ENCODE results near the gene ZNF662. TPM values are rescaled to one million over a fixed set of nuclear protein-coding genes. Genes with fewer than 3 reads are reported as not detected.

Gene ZNF662
- 11.0 TPM for total RNA-seq

DNA sequence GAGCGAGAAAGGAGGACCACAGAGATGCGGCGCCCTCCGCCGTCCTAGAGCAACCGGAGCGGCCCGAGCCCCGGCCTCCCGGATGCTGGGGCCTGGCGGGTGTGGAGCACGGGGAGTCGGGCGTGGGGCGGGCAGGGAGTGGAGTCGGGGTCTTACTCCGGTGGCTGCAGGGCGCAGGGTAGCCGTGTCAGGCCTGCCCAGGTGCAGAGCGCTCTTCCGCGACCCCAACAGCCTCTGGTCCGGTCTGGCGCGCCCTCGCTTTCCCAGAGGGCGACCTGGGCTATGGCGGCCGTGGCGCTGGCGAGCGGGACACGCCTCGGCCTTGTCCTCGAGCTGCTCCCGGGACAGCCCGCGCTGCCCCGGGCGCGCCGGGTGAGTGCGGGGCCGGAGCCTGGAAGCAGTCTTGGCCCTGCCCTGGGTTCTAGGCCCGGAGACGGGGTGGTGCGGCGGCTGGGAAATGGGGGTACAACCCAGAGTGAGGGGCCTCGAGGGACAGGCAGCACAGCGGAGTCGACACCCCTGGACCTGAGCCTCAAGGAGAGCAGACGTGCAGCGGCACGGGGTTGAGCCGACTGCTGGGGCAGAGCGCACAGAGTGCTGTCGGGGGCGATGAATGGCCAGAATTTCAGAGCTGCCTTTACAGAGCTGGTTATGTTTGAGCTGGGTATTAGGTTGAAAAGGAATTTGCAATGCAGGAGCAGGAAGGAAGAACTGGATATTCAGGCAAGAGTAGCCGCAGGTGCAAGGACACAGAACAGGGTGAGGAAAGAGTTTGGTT, at the start of gene ZNF662:
Gene ZNF662 (plus strand): TSS at position 73 of the 778 bp plus-strand sequence. CDS start 1,973 bp downstream, outside the sequence.
- Histone ChIP-seq H3K27me3 (ENCODE audit: control insufficient read depth in 3 of 3, insufficient read depth in 3 of 3, low read length in 3 of 3) (no peaks in the 10 kb centered on the region), H3K9me3 (ENCODE audit: control insufficient read depth in 3 of 3, low read length in 3 of 3) (peaks cover 0 to 4% (median 0%) of the 10 kb centered on the region in 3 donors), H3K4me3 (ENCODE audit: low read length in 3 of 3) (peak within 1 kb of the TSS; percentile 83 to 86 (median 84)), H3K9ac (ENCODE audit: low read depth in 1 of 3, low read length in 3 of 3) (peak within 1 kb of the TSS; percentile 81 to 88 (median 83)), H3K36me3 (ENCODE audit: control insufficient read depth in 3 of 3, insufficient read depth in 3 of 3, low read length in 3 of 3) (peaks cover 19 to 20% (median 20%) of the 10 kb centered on the region in 3 donors), H3K4me1 (ENCODE audit: control insufficient read depth in 3 of 3, insufficient read depth in 3 of 3, low read length in 3 of 3) (peaks cover 8 to 17% (median 10%) of the 10 kb centered on the region in 3 donors), H3K27ac (ENCODE audit: low read depth, low read length) (no peak within 1 kb of the TSS)

GRCh38 chr3:42856544-42856943, 49.4 kb upstream of the ZNF662 start:
- Histone ChIP-seq H3K9me3 (ENCODE audit: control insufficient read depth in 3 of 3, low read length in 3 of 3) (no peaks in the 10 kb centered on the region), H3K27ac (ENCODE audit: low read depth, low read length) (no peak overlapping the region), H3K4me3 (ENCODE audit: low read length in 3 of 3) (no peak overlapping the region), H3K27me3 (ENCODE audit: control insufficient read depth in 3 of 3, insufficient read depth in 3 of 3, low read length in 3 of 3) (no peaks in the 10 kb centered on the region), H3K4me1 (ENCODE audit: control insufficient read depth in 3 of 3, insufficient read depth in 3 of 3, low read length in 3 of 3) (peaks cover 8 to 13% (median 9%) of the 10 kb centered on the region in 3 donors), H3K36me3 (ENCODE audit: control insufficient read depth in 3 of 3, insufficient read depth in 3 of 3, low read length in 3 of 3) (no peaks in the 10 kb centered on the region), H3K9ac (ENCODE audit: low read depth in 1 of 3, low read length in 3 of 3) (no peak overlapping the region)

DNA sequence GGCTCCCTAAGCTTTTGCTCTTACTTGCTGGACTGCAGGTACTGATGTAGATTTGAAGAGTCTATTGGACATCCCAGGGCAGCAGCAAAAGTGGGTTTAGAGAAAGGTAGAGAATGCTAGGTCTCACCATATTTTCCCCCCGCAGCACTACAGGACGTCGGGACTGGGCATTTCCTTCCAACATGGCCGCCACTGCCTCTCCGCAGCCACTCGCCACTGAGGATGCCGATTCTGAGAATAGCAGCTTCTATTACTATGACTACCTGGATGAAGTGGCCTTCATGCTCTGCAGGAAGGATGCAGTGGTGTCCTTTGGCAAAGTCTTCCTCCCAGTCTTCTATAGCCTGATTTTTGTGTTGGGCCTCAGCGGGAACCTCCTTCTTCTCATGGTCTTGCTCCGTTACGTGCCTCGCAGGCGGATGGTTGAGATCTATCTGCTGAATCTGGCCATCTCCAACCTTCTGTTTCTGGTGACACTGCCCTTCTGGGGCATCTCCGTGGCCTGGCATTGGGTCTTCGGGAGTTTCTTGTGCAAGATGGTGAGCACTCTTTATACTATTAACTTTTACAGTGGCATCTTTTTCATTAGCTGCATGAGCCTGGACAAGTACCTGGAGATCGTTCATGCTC, 41.5 kb upstream of the ZNF662 start:
- H3K9ac ChIP-seq (ENCODE audit: low read depth in 1 of 3, low read length in 3 of 3), result no peak overlapping the region
- no peaks in the 10 kb centered on the region for H3K4me1 ChIP-seq (ENCODE audit: control insufficient read depth in 3 of 3, insufficient read depth in 3 of 3, low read length in 3 of 3)
- no peak overlapping the region for H3K27ac ChIP-seq (ENCODE audit: low read depth, low read length)
- no peaks in the 10 kb centered on the region for H3K27me3 ChIP-seq (ENCODE audit: control insufficient read depth in 3 of 3, insufficient read depth in 3 of 3, low read length in 3 of 3)
- no peaks in the 10 kb centered on the region for H3K9me3 ChIP-seq (ENCODE audit: control insufficient read depth in 3 of 3, low read length in 3 of 3)
- H3K36me3 ChIP-seq (ENCODE audit: control insufficient read depth in 3 of 3, insufficient read depth in 3 of 3, low read length in 3 of 3), result no peaks in the 10 kb centered on the region
- no peak overlapping the region for H3K4me3 ChIP-seq (ENCODE audit: low read length in 3 of 3)

DNA sequence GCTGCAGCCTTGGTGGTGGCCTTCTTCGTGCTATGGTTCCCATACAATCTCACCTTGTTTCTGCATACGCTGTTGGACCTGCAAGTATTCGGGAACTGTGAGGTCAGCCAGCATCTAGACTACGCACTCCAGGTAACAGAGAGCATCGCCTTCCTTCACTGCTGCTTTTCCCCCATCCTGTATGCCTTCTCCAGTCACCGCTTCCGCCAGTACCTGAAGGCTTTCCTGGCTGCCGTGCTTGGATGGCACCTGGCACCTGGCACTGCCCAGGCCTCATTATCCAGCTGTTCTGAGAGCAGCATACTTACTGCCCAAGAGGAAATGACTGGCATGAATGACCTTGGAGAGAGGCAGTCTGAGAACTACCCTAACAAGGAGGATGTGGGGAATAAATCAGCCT, 40.7 kb upstream of the ZNF662 start:
- no peak overlapping the region for H3K4me3 ChIP-seq (ENCODE audit: low read length in 3 of 3)
- no peaks in the 10 kb centered on the region for H3K27me3 ChIP-seq (ENCODE audit: control insufficient read depth in 3 of 3, insufficient read depth in 3 of 3, low read length in 3 of 3)
- H3K36me3 ChIP-seq (ENCODE audit: control insufficient read depth in 3 of 3, insufficient read depth in 3 of 3, low read length in 3 of 3), result no peaks in the 10 kb centered on the region
- H3K4me1 ChIP-seq (ENCODE audit: control insufficient read depth in 3 of 3, insufficient read depth in 3 of 3, low read length in 3 of 3), result no peaks in the 10 kb centered on the region
- no peaks in the 10 kb centered on the region for H3K9me3 ChIP-seq (ENCODE audit: control insufficient read depth in 3 of 3, low read length in 3 of 3)
- no peak overlapping the region for H3K9ac ChIP-seq (ENCODE audit: low read depth in 1 of 3, low read length in 3 of 3)
- H3K27ac ChIP-seq (ENCODE audit: low read depth, low read length), result no peak overlapping the region

GRCh38 chr3:42867138-42867537, 38.8 kb upstream of the ZNF662 start:
- no peak overlapping the region for H3K4me3 ChIP-seq (ENCODE audit: low read length in 3 of 3)
- no peak overlapping the region for H3K27ac ChIP-seq (ENCODE audit: low read depth, low read length)
- no peaks in the 10 kb centered on the region for H3K9me3 ChIP-seq (ENCODE audit: control insufficient read depth in 3 of 3, low read length in 3 of 3)
- peaks cover 6 to 10% (median 9%) of the 10 kb centered on the region in 3 donors for H3K4me1 ChIP-seq (ENCODE audit: control insufficient read depth in 3 of 3, insufficient read depth in 3 of 3, low read length in 3 of 3)
- H3K9ac ChIP-seq (ENCODE audit: low read depth in 1 of 3, low read length in 3 of 3), result no peak overlapping the region
- no peaks in the 10 kb centered on the region for H3K27me3 ChIP-seq (ENCODE audit: control insufficient read depth in 3 of 3, insufficient read depth in 3 of 3, low read length in 3 of 3)
- no peaks in the 10 kb centered on the region for H3K36me3 ChIP-seq (ENCODE audit: control insufficient read depth in 3 of 3, insufficient read depth in 3 of 3, low read length in 3 of 3)

GRCh38 chr3:42868841-42869240, 37.1 kb upstream of the ZNF662 start:
- Histone ChIP-seq H3K36me3 (ENCODE audit: control insufficient read depth in 3 of 3, insufficient read depth in 3 of 3, low read length in 3 of 3) (no peaks in the 10 kb centered on the region), H3K27ac (ENCODE audit: low read depth, low read length) (no peak overlapping the region), H3K4me3 (ENCODE audit: low read length in 3 of 3) (no peak overlapping the region), H3K27me3 (ENCODE audit: control insufficient read depth in 3 of 3, insufficient read depth in 3 of 3, low read length in 3 of 3) (no peaks in the 10 kb centered on the region), H3K4me1 (ENCODE audit: control insufficient read depth in 3 of 3, insufficient read depth in 3 of 3, low read length in 3 of 3) (peaks cover 9 to 13% (median 11%) of the 10 kb centered on the region in 3 donors), H3K9ac (ENCODE audit: low read depth in 1 of 3, low read length in 3 of 3) (no peak overlapping the region), H3K9me3 (ENCODE audit: control insufficient read depth in 3 of 3, low read length in 3 of 3) (no peaks in the 10 kb centered on the region)

DNA sequence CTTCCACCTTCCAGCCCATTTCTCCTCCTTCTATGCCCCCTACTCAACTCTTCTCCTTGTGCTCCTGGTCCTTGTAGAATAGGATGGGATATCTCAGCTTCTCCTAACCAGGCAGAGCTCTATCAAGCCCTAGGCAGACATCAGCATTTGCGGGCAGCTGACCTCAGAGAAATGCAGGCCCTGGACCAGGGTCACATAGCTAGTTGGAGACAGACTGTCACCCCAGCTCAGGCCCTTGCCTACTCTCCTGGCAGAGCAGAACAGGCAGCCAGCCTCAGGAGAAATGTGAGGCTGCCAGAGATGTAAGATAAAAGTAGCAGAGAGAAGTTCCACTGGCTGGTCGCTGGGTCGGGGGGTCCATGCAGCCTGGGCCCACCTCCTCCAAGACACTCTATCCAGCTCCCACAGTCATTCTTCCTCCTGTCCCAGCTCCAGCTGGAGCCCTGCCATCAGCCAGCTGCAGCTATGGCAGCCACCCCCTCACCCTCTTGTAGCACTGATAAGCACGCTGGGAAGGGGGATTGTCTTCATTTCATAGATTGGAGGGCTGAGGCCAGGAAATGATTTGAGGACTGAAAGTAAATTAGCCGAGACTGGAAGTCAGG, 34.2 kb upstream of the ZNF662 start:
- no peaks in the 10 kb centered on the region for H3K36me3 ChIP-seq (ENCODE audit: control insufficient read depth in 3 of 3, insufficient read depth in 3 of 3, low read length in 3 of 3)
- H3K27ac ChIP-seq (ENCODE audit: low read depth, low read length), result no peak overlapping the region
- no peaks in the 10 kb centered on the region for H3K9me3 ChIP-seq (ENCODE audit: control insufficient read depth in 3 of 3, low read length in 3 of 3)
- no peak overlapping the region for H3K4me3 ChIP-seq (ENCODE audit: low read length in 3 of 3)
- H3K9ac ChIP-seq (ENCODE audit: low read depth in 1 of 3, low read length in 3 of 3), result no peak overlapping the region
- H3K4me1 ChIP-seq (ENCODE audit: control insufficient read depth in 3 of 3, insufficient read depth in 3 of 3, low read length in 3 of 3), result peaks cover 9 to 17% (median 11%) of the 10 kb centered on the region in 3 donors
- no peaks in the 10 kb centered on the region for H3K27me3 ChIP-seq (ENCODE audit: control insufficient read depth in 3 of 3, insufficient read depth in 3 of 3, low read length in 3 of 3)

GRCh38 chr3:42872718-42873117, 33.2 kb upstream of the ZNF662 start:
- H3K4me3 ChIP-seq (ENCODE audit: low read length in 3 of 3), result no peak overlapping the region
- H3K27me3 ChIP-seq (ENCODE audit: control insufficient read depth in 3 of 3, insufficient read depth in 3 of 3, low read length in 3 of 3), result no peaks in the 10 kb centered on the region
- H3K27ac ChIP-seq (ENCODE audit: low read depth, low read length), result no peak overlapping the region
- H3K9me3 ChIP-seq (ENCODE audit: control insufficient read depth in 3 of 3, low read length in 3 of 3), result no peaks in the 10 kb centered on the region
- peaks cover 9 to 17% (median 11%) of the 10 kb centered on the region in 3 donors for H3K4me1 ChIP-seq (ENCODE audit: control insufficient read depth in 3 of 3, insufficient read depth in 3 of 3, low read length in 3 of 3)
- H3K9ac ChIP-seq (ENCODE audit: low read depth in 1 of 3, low read length in 3 of 3), result peak overlapping the region in 1 of 3 donors; percentile 16
- H3K36me3 ChIP-seq (ENCODE audit: control insufficient read depth in 3 of 3, insufficient read depth in 3 of 3, low read length in 3 of 3), result no peaks in the 10 kb centered on the region

GRCh38 chr3:42873221-42873982, 32.5 kb upstream of the ZNF662 start:
- Histone ChIP-seq H3K27me3 (ENCODE audit: control insufficient read depth in 3 of 3, insufficient read depth in 3 of 3, low read length in 3 of 3) (no peaks in the 10 kb centered on the region), H3K4me3 (ENCODE audit: low read length in 3 of 3) (no peak overlapping the region), H3K9me3 (ENCODE audit: control insufficient read depth in 3 of 3, low read length in 3 of 3) (no peaks in the 10 kb centered on the region), H3K9ac (ENCODE audit: low read depth in 1 of 3, low read length in 3 of 3) (no peak overlapping the region), H3K27ac (ENCODE audit: low read depth, low read length) (no peak overlapping the region), H3K4me1 (ENCODE audit: control insufficient read depth in 3 of 3, insufficient read depth in 3 of 3, low read length in 3 of 3) (peaks cover 9 to 17% (median 11%) of the 10 kb centered on the region in 3 donors), H3K36me3 (ENCODE audit: control insufficient read depth in 3 of 3, insufficient read depth in 3 of 3, low read length in 3 of 3) (no peaks in the 10 kb centered on the region)
